Central memory CD8-positive, alpha-beta T cell (primary cell): Measurements from ENCODE around the gene CRTC3.

Experiments used
- ATAC-seq: fragments of 150-1000 bp; cut with Tn5 transposase; replicated peaks from 2 replicates; pipeline ENCODE4 v1.10.0; 2022; ENCODE audit warnings: mild to moderate bottlenecking, moderate FRiP score, moderate number of reproducible peaks; ENCODE audit not compliant: poor library complexity, severe bottlenecking; ENCODE audit errors: extremely low read depth
- DNase-seq, 2 donors: peaks; one replicate each; pipeline ENCODE4 v3.0.0; 2021; ENCODE audit warnings: low spot score in 2 of 2
- H3K27ac Mint-ChIP-seq: one replicate; pipeline ENCODE4 v1.8.0; 2022; ENCODE audit warnings: low read depth, mild to moderate bottlenecking, moderate library complexity, mixed read lengths
- H3K27me3 Mint-ChIP-seq: one replicate; pipeline ENCODE4 v1.8.0; 2022; ENCODE audit warnings: mixed read lengths
- H3K36me3 Mint-ChIP-seq: one replicate; pipeline ENCODE4 v1.8.0; 2022; ENCODE audit warnings: mild to moderate bottlenecking, moderate library complexity, mixed read lengths; ENCODE audit not compliant: insufficient read depth
- H3K4me1 Mint-ChIP-seq: one replicate; pipeline ENCODE4 v1.8.0; 2022; ENCODE audit warnings: mixed read lengths
- H3K4me3 Mint-ChIP-seq: one replicate; pipeline ENCODE4 v1.8.0; 2022; ENCODE audit warnings: mild to moderate bottlenecking, moderate library complexity, mixed read lengths
- H3K9me3 Mint-ChIP-seq: one replicate; pipeline ENCODE4 v1.8.0; 2022; ENCODE audit warnings: mixed read lengths

Gene CRTC3

GRCh38 chr15:90558171-90558573 lies 28.4 kb downstream of the CRTC3 start:
- Mint-ChIP-seq H3K9me3 (no peaks in the 10 kb centered on the region), H3K4me3 (no peak overlapping the region), H3K36me3 (peaks cover 10% of the 10 kb centered on the region), H3K27ac (no peak overlapping the region), H3K27me3 (no peaks in the 10 kb centered on the region), H3K4me1 (peaks cover 52% of the 10 kb centered on the region)
- DNase-seq: no peak
- no peak for ATAC-seq

GRCh38 chr15:90559119-90559518 lies 29.4 kb downstream of the CRTC3 start:
- H3K4me3 Mint-ChIP-seq: no peak overlapping the region
- no peaks in the 10 kb centered on the region for H3K27me3 Mint-ChIP-seq
- DNase-seq (no peak), ATAC-seq (no peak)
- H3K4me1 Mint-ChIP-seq: peaks cover 57% of the 10 kb centered on the region
- peak overlapping the region; percentile 20 for H3K27ac Mint-ChIP-seq
- H3K36me3 Mint-ChIP-seq: peaks cover 10% of the 10 kb centered on the region
- H3K9me3 Mint-ChIP-seq: no peaks in the 10 kb centered on the region

DNA sequence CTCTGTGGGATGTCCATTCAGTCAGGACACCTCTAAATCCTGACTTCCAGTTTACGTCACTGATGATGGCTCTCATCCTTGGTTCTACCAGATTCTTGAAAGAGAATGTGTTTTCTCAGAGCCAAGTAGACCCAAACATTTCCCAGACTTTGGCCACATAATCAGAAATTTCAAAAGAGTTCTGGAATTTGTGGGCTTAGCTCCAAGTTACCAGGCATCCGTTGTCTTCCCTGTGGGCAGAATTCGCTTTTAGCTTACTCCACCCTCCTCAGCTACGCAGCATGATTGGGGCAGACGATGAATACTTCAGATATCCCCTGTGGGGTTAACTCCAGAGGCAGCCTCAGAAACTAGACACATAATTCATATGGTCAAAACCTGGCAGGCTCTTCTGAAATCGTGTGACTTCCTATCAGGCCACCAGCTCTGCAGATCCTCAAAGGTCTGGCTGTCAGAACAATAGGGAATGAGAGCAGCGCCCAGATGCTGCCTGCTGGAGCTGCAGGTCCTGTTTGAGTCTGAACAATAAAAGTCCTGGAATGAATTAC lies 30.6 kb downstream of the CRTC3 start:
- ATAC-seq: no peak
- no peaks in the 10 kb centered on the region for H3K9me3 Mint-ChIP-seq
- peak overlapping the region; percentile 20 for H3K27ac Mint-ChIP-seq
- peaks cover 62% of the 10 kb centered on the region for H3K4me1 Mint-ChIP-seq
- peaks cover 8% of the 10 kb centered on the region for H3K36me3 Mint-ChIP-seq
- no peaks in the 10 kb centered on the region for H3K27me3 Mint-ChIP-seq
- DNase-seq: no peak
- no peak overlapping the region for H3K4me3 Mint-ChIP-seq

GRCh38 chr15:90561344-90562244 lies 31.9 kb downstream of the CRTC3 start:
- Mint-ChIP-seq H3K4me1 (peaks cover 69% of the 10 kb centered on the region), H3K9me3 (no peaks in the 10 kb centered on the region), H3K27ac (peak overlapping the region; percentile 22), H3K4me3 (peak overlapping the region; percentile 16), H3K27me3 (no peaks in the 10 kb centered on the region), H3K36me3 (peaks cover 8% of the 10 kb centered on the region)
- ATAC-seq (peak; percentile 38), DNase-seq (no peak)

DNA sequence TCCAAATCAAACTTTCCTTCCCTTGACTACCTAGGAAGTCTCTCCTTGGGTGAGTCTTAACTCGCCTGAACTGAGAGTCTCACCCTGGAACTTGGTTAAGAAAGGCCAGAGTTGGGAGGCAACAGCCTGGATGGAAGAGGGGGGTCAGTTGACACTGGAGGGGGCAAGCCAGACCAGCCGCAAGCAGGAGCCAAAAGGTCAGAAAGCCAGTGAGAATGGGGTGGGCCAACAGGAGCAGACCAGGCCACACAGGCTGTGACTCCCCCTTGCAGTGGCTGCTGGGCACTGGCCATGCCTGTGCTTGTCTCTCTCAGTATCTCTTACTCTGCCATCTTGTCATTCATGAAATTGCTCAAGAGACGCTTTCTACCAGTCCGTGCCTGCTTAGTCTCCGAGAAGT lies 32.9 kb downstream of the CRTC3 start:
- no peak for ATAC-seq
- H3K27ac Mint-ChIP-seq: peak overlapping the region; percentile 22
- no peaks in the 10 kb centered on the region for H3K27me3 Mint-ChIP-seq
- H3K4me3 Mint-ChIP-seq: peak overlapping the region; percentile 16
- H3K9me3 Mint-ChIP-seq: no peaks in the 10 kb centered on the region
- peaks cover 62% of the 10 kb centered on the region for H3K4me1 Mint-ChIP-seq
- no peak for DNase-seq
- H3K36me3 Mint-ChIP-seq: peaks cover 8% of the 10 kb centered on the region

DNA sequence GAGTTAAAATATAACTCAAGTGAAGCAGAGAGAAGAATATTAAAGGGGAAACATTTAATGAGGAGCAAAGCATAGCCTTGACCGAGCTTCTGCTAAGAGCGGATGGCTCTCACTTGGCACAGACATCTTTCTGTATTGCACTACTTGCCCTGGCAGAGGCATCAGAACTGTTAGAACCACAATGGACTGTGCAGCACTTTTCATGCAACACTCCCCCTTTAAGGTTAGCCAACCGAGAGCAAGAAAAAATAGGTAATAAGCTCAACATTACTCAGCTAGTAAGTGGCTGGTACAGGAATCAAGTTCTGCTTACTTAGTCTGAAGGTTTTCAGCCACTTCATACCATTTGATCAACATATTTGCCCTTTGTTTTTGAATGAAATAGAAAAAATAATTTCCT lies 33.7 kb downstream of the CRTC3 start:
- ATAC-seq: no peak
- no peak for DNase-seq
- no peaks in the 10 kb centered on the region for H3K9me3 Mint-ChIP-seq
- H3K27ac Mint-ChIP-seq: peak overlapping the region; percentile 36
- H3K4me3 Mint-ChIP-seq: peak overlapping the region; percentile 29
- peaks cover 8% of the 10 kb centered on the region for H3K36me3 Mint-ChIP-seq
- no peaks in the 10 kb centered on the region for H3K27me3 Mint-ChIP-seq
- peaks cover 62% of the 10 kb centered on the region for H3K4me1 Mint-ChIP-seq

- Mint-ChIP-seq H3K4me1 (peaks cover 61% of the 10 kb centered on the region), H3K9me3 (no peaks in the 10 kb centered on the region), H3K27me3 (no peaks in the 10 kb centered on the region), H3K27ac (peak overlapping the region; percentile 36), H3K4me3 (peak overlapping the region; percentile 29), H3K36me3 (peaks cover 10% of the 10 kb centered on the region)
- ATAC-seq (peak; percentile 44), DNase-seq (no peak)
These were observed 34.3 kb downstream of the CRTC3 start for GRCh38 chr15:90564051-90564450.

DNA sequence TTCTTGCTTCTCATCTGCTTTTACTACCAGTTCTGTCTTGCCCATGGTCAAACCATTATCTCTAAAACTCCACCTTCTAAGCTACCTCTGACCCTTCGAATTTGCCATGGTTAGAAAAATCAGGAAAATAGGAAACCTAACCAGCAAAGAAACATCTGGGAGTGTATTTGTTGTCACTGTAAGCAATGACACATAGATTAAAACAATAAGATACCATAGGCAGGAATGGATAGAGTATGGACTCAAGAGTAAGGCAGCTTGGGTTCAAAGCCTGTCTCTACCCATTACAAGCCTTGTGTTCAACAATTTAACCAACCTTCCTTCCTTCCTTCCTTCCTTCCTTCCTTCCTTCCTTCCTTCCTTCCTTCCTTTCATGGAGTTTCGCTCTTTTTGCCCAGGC lies 34.9 kb downstream of the CRTC3 start:
- DNase-seq (no peak), ATAC-seq (no peak)
- no peaks in the 10 kb centered on the region for H3K9me3 Mint-ChIP-seq
- peaks cover 10% of the 10 kb centered on the region for H3K36me3 Mint-ChIP-seq
- no peaks in the 10 kb centered on the region for H3K27me3 Mint-ChIP-seq
- H3K4me3 Mint-ChIP-seq: peak overlapping the region; percentile 29
- H3K4me1 Mint-ChIP-seq: peaks cover 61% of the 10 kb centered on the region
- peak overlapping the region; percentile 36 for H3K27ac Mint-ChIP-seq

DNA sequence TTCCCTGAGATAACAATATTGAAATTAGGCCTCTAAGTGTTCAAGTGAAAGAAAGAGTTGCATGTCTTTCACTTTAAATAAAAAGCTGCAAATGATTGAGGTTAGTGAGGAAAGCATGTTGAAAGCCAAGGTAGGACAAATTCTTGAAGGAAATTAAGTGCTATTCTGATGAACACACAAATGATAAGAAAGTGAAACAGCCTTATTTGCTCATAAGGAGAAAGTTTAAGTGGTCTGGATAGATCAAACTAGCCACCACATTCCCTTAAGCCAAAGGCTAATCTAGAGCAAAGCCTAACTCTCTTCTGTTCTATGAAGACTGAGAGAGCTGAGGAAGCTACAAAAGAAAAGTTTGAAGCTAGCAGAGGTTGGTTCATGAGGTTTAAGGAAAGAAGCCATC lies 36.1 kb downstream of the CRTC3 start:
- H3K4me3 Mint-ChIP-seq: peak overlapping the region; percentile 8
- peaks cover 5% of the 10 kb centered on the region for H3K36me3 Mint-ChIP-seq
- no peaks in the 10 kb centered on the region for H3K27me3 Mint-ChIP-seq
- H3K4me1 Mint-ChIP-seq: peaks cover 67% of the 10 kb centered on the region
- no peak overlapping the region for H3K27ac Mint-ChIP-seq
- ATAC-seq (no peak), DNase-seq (no peak)
- no peaks in the 10 kb centered on the region for H3K9me3 Mint-ChIP-seq

DNA sequence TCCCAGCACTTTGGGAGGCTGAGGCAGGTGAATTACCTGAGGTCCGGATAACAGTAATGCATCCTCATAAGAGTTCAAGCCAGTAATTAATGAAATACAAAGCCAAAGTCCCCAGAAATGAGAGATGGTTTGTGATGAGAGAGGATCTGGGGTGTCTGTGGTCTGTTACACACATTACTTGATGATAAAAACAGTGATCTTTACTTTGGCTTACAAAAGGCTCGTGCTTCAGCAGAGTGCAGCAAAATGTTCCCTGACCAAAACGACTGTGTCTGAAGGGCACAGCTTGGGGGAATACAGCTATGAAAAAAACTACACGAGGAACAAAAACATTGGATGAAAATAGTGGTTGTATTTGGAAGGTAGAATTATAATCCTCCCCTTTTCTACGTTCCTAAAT lies 40.9 kb downstream of the CRTC3 start:
- H3K9me3 Mint-ChIP-seq: no peaks in the 10 kb centered on the region
- H3K27me3 Mint-ChIP-seq: no peaks in the 10 kb centered on the region
- peaks cover 9% of the 10 kb centered on the region for H3K36me3 Mint-ChIP-seq
- peaks cover 61% of the 10 kb centered on the region for H3K4me1 Mint-ChIP-seq
- ATAC-seq (no peak), DNase-seq (no peak)
- H3K27ac Mint-ChIP-seq: peak overlapping the region; percentile 4
- H3K4me3 Mint-ChIP-seq: peak overlapping the region; percentile 25

DNA sequence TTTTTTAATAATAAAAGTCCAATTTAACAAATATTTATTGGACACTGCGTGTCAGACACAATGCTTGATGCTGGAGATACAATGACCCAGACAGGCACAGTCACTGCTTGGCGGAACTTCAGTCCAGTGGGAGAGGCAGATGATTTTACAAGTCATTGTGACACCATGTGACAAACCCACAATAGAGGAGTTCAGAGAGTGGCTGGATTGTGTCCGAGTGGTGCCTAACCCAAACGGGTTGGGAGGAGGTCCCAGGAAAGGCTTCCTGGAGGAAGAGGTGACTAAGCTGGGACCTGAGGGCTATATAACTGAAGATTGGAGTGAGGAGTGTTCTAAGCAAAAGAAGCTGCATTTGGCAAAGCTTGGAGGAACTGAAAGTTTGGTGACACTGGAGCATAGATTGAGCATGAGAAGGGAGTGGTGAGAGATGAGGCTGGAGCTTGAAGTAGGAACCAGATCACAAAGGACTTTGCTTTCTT lies 41.4 kb downstream of the CRTC3 start:
- H3K9me3 Mint-ChIP-seq: no peaks in the 10 kb centered on the region
- no peaks in the 10 kb centered on the region for H3K27me3 Mint-ChIP-seq
- peaks cover 10% of the 10 kb centered on the region for H3K36me3 Mint-ChIP-seq
- ATAC-seq (no peak), DNase-seq (no peak)
- H3K4me1 Mint-ChIP-seq: peaks cover 61% of the 10 kb centered on the region
- H3K4me3 Mint-ChIP-seq: peak overlapping the region; percentile 25
- H3K27ac Mint-ChIP-seq: peak overlapping the region; percentile 4

DNA sequence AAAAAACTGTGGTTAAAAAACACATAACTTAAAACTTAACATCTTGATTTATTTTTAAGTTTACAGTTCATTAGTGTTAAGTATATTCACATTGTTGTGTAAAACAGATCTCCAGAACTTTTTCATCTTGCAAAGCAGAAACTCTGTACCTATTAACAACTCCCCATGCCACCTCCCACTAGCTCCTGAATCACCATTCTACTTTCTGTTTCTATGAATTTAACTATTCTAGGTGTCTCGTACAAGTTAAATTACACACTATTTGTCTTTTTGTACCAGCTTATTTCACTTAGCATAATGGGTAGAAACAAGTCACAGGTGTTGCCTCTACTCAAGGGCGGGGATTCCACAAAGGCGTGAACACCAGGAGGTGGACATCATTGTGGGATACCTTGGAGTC lies 43.2 kb downstream of the CRTC3 start:
- Mint-ChIP-seq H3K36me3 (peaks cover 10% of the 10 kb centered on the region), H3K4me3 (no peak overlapping the region), H3K27me3 (no peaks in the 10 kb centered on the region), H3K9me3 (no peaks in the 10 kb centered on the region), H3K27ac (peak overlapping the region; percentile 70), H3K4me1 (peaks cover 76% of the 10 kb centered on the region)
- ATAC-seq (no peak), DNase-seq (no peak)
